NCI-H2107 (cell line): ENCODE results near the gene RBM12.
"Not testable (repeated sequence)": the region's sequence is repeated elsewhere in the genome, so short reads cannot be mapped to it uniquely, and the experiment has no call there.

ENCODE experiments used
- DNase-seq: peaks from one replicate; lab custom pipeline; 2025; lab: John Stamatoyannopoulos, UW

Gene RBM12

GRCh38 chr20:35664466-35665206 is at the start of gene RBM12, which contains the start of gene CPNE1:
Gene RBM12, minus strand, starts transcription at chr20:35664900. Its CDS starts 9,578 bp downstream, at chr20:35655322.
Gene CPNE1, minus strand, starts transcription at chr20:35664900. Its CDS starts 31,977 bp downstream, at chr20:35632923.
- peak; percentile 69 for DNase-seq

- DNase-seq, result no peak
Measured at GRCh38 chr20:35714127-35714526, 49.4 kb upstream of the RBM12 start.

GRCh38 chr20:35713120-35713519 is 48.4 kb upstream of the RBM12 start:
- not testable (repeated sequence) for DNase-seq

GRCh38 chr20:35711588-35712209 is 47.0 kb upstream of the RBM12 start:
- no peak for DNase-seq

GRCh38 chr20:35710884-35711587 is 46.3 kb upstream of the RBM12 start:
- no peak for DNase-seq

GRCh38 chr20:35710039-35710438 is 45.3 kb upstream of the RBM12 start:
- no peak for DNase-seq

GRCh38 chr20:35709259-35709658 is 44.6 kb upstream of the RBM12 start:
- no peak for DNase-seq

- DNase-seq, result no peak
Measured at GRCh38 chr20:35708502-35708901, 43.8 kb upstream of the RBM12 start.

GRCh38 chr20:35706591-35707529 is 42.2 kb upstream of the RBM12 start:
- DNase-seq, result not testable (repeated sequence)

GRCh38 chr20:35705894-35706293 is 41.2 kb upstream of the RBM12 start:
- DNase-seq, result not testable (repeated sequence)

- DNase-seq, result no peak
Measured at GRCh38 chr20:35704514-35705261, 40.0 kb upstream of the RBM12 start.

- DNase-seq, result no peak
Measured at GRCh38 chr20:35702824-35703695, 38.4 kb upstream of the RBM12 start.

GRCh38 chr20:35702051-35702823 is 37.5 kb upstream of the RBM12 start:
- DNase-seq, result no peak

- no peak for DNase-seq
Measured at GRCh38 chr20:35700625-35701148, 36.0 kb upstream of the RBM12 start.

- no peak for DNase-seq
Measured at GRCh38 chr20:35699957-35700624, 35.4 kb upstream of the RBM12 start.

- peak; percentile 27 for DNase-seq
Measured at GRCh38 chr20:35699127-35699956, 34.6 kb upstream of the RBM12 start, which contains the start of the genes NFS1 and ROMO1. Gene NFS1, minus strand, starts transcription at chr20:35699352. Its CDS starts 64 bp downstream, at chr20:35699288. Gene ROMO1, plus strand, starts transcription at chr20:35699405. Its CDS starts 228 bp downstream, at chr20:35699633.
